ENCODE data around the gene ITPR1. TPM values are rescaled to one million over a fixed set of nuclear protein-coding genes. Genes with fewer than 3 reads are reported as not detected.
A peak's percentile ranks its signal among the peaks of the same experiment; 100 is the strongest.

The ITPR1 gene
- total and polyA plus RNA-seq, 3 donors from 2014 or later = 26.5 to 129 (median 59.7) TPM

DNA sequence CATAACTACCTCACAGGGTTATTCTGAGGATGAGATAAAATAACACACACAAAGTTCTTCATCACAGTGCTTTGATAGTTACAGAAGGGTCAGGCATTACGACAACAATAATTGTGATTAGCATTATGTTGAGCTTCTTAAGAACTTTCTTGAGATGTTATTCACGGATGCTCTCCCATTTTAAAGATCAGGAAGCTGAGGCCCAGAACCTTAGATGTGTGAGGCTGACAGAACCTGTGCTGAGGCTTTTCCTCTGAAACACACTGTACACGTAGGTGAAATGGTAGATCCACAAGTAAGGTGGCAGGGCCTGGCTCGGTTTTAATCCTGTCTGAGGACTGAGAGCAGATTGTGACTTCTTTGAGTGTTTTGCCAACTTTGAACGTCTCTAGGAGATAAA, 274.9 kb downstream of the ITPR1 start:
- 81 to 92% methylated on average over 5 of the region's 5 CpGs for WGBS, 2 donors
- no peak for DNase-seq
- no peaks in the 10 kb centered on the region for H3K36me3 ChIP-seq (ENCODE audit: low read depth, missing control alignments)
- no peak overlapping the region for H3K4me3 ChIP-seq
- H3K27ac ChIP-seq = no peak overlapping the region
- no peaks in the 10 kb centered on the region for H3K27me3 ChIP-seq
- intact Hi-C loops (cut with DNase I; ENCODE audit: low total_unique reads) = no loop called here
- H3K4me1 ChIP-seq = peaks cover 16% of the 10 kb centered on the region
- TF ChIP-seq, protein P1, sequence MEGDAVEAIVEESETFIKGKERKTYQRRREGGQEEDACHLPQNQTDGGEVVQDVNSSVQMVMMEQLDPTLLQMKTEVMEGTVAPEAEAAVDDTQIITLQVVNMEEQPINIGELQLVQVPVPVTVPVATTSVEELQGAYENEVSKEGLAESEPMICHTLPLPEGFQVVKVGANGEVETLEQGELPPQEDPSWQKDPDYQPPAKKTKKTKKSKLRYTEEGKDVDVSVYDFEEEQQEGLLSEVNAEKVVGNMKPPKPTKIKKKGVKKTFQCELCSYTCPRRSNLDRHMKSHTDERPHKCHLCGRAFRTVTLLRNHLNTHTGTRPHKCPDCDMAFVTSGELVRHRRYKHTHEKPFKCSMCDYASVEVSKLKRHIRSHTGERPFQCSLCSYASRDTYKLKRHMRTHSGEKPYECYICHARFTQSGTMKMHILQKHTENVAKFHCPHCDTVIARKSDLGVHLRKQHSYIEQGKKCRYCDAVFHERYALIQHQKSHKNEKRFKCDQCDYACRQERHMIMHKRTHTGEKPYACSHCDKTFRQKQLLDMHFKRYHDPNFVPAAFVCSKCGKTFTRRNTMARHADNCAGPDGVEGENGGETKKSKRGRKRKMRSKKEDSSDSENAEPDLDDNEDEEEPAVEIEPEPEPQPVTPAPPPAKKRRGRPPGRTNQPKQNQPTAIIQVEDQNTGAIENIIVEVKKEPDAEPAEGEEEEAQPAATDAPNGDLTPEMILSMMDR (IDR thresholded peaks at IDR 0.05) = no peak
- no peak for TF ChIP-seq POLR2A (IDR thresholded peaks at IDR 0.05)
- H3K9me3 ChIP-seq = no peaks in the 10 kb centered on the region

- Histone ChIP-seq H3K4me3 (no peak overlapping the region), H3K36me3 (ENCODE audit: low read depth, missing control alignments) (no peaks in the 10 kb centered on the region), H3K9me3 (no peaks in the 10 kb centered on the region), H3K27ac (no peak overlapping the region), H3K4me1 (peaks cover 16% of the 10 kb centered on the region), H3K27me3 (no peaks in the 10 kb centered on the region)
- intact Hi-C loops (cut with DNase I; ENCODE audit: low total_unique reads) = no loop called here
- 88 to 92% methylated on average over 5 to 12 of the region's 12 CpGs for WGBS, 2 donors
- no peak for DNase-seq
- TF ChIP-seq POLR2A (IDR thresholded peaks at IDR 0.05) = no peak
- TF ChIP-seq, protein P1 (IDR thresholded peaks at IDR 0.05) = no peak
Observed at GRCh38 chr3:4768521-4768920, 275.4 kb downstream of the ITPR1 start.

DNA sequence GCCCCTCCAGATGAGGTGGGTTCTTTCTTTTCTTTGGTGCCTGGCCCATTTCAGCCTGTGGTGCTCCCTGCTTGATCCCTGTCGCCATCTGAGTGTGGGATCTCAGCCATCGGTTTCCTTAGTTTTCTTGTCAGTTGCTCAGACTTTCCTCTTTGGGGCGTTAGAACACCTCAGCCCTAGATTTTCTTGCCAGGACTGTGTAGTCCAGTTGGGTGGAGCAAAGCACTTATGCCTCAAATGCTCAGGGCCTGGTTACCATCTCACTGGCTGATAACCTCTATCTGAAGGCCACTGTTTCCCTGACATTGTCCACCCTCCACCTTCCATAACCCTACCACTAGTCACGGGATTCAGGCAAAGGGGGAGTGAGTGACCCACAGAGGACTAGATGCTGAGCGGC, 277.4 kb downstream of the ITPR1 start:
- Histone ChIP-seq H3K4me1 (peaks cover 16% of the 10 kb centered on the region), H3K36me3 (ENCODE audit: low read depth, missing control alignments) (no peaks in the 10 kb centered on the region), H3K27ac (no peak overlapping the region), H3K27me3 (no peaks in the 10 kb centered on the region), H3K4me3 (no peak overlapping the region), H3K9me3 (no peaks in the 10 kb centered on the region)
- 87 to 96% methylated on average over 5 of the region's 5 CpGs for WGBS, 2 donors
- TF ChIP-seq POLR2A (IDR thresholded peaks at IDR 0.05) = no peak
- TF ChIP-seq, protein P1 (IDR thresholded peaks at IDR 0.05) = no peak
- DNase-seq = no peak
- intact Hi-C loops (cut with DNase I; ENCODE audit: low total_unique reads) = no loop called here

DNA sequence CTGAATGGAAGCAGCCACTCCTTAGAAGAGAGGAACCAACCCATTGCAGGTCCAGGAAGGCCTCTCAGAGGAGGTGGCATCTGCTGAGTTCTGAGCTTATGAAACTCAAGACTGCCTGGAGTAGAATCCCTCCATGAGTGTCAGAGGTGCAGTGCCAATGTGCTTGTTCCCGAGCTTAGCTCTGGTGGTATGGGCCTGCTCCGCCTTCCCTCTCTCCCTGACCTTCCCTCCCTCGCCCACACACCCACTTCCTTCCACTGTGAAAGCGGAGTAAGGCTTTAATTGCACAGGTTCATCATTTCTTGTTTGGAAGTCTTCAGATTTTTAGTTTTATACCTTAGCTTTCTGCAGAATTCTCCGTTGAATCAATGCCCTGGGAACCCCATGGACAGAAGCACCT, 278.1 kb downstream of the ITPR1 start:
- Histone ChIP-seq H3K9me3 (no peaks in the 10 kb centered on the region), H3K27ac (no peak overlapping the region), H3K27me3 (no peaks in the 10 kb centered on the region), H3K4me3 (no peak overlapping the region), H3K4me1 (peaks cover 16% of the 10 kb centered on the region), H3K36me3 (ENCODE audit: low read depth, missing control alignments) (no peaks in the 10 kb centered on the region)
- intact Hi-C loops (cut with DNase I; ENCODE audit: low total_unique reads) = no loop called here
- WGBS, 2 donors = 77 to 80% methylated on average over 5 of the region's 5 CpGs
- TF ChIP-seq POLR2A (IDR thresholded peaks at IDR 0.05) = no peak
- TF ChIP-seq, protein P1 (IDR thresholded peaks at IDR 0.05) = no peak
- DNase-seq = no peak

DNA sequence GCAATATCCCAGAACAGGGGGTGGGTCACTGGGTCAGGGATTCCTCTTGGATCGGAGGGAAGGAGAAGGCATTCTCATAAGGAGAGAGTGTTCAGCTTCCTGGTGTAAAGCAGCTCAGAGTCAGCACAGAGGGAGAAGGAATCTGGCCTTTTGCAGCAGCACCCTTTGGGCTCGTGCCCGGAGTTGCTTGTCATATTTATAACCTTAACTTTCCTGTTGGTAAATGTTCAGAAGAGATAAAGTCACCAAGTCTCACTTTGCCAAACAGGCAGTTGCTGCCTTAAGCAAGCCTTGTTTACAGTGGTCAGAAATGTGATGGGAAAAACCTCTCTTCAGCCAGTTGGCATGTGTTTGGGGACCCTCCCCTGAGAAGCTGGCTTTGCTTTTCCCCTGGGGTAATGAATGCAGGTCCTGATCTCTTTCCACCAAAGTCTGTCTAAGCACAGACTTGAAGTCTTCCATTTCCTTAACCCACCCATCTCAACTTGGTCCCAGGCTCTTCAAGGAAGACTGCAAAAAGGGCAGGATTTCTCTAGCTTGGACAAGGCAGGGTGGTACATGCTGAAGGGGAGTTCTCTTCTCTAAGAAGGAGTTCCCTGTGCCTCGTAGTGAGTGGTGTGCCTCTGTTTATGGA, 279.1 kb downstream of the ITPR1 start:
- peak; percentile 82 for DNase-seq
- peaks cover 16% of the 10 kb centered on the region for H3K4me1 ChIP-seq
- no peaks in the 10 kb centered on the region for H3K27me3 ChIP-seq
- WGBS, 2 donors = 46 to 52% methylated on average over 4 of the region's 4 CpGs
- TF ChIP-seq, protein P1 (IDR thresholded peaks at IDR 0.05) = no peak
- no peak for TF ChIP-seq POLR2A (IDR thresholded peaks at IDR 0.05)
- H3K9me3 ChIP-seq = no peaks in the 10 kb centered on the region
- no peak overlapping the region for H3K4me3 ChIP-seq
- H3K36me3 ChIP-seq (ENCODE audit: low read depth, missing control alignments) = no peaks in the 10 kb centered on the region
- intact Hi-C loops (cut with DNase I; ENCODE audit: low total_unique reads) = no loop called here
- peak overlapping the region; percentile 29 to 66 for H3K27ac ChIP-seq
